ENCODE data around the gene WHRN.

DNA sequence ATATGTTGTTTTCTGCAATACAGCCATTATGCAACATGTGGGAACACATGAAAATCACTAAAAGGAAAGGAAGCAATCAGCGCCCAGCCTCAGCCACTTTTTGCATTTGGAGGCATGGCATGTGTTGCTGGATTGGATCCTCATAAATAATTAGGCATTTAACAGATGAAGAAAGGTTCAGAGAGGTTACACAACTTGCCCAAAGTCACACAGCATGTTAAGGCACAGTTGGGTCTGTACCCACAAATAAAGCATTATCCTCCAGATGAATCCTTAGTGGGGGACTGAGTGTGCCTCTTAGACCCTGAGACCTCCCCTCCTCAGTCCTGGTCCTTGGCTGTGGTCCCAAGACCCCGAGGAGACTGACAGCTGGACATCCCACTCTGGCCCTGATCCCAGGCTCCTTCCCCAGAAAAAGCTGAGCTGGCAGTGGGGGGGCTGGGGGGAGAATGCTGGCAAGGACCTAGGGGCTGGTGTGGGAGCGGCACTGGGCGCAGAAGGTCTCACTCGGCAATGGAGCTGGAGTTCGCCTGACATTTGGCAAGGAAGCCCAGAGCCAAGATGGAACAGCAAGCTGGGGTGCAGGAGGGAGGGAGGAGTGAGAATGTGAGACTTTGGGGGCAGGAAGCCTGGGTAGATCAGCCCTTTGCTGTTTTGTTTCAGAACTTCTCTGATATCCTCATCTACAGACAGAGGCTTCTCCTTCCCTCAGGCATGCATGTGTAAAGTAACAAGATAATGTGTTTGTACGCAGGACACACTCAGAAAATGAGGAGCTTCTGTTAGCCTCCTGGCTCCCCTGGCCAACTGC lies 110.5 kb downstream of the WHRN start:
- TF ChIP-seq, protein P1, sequence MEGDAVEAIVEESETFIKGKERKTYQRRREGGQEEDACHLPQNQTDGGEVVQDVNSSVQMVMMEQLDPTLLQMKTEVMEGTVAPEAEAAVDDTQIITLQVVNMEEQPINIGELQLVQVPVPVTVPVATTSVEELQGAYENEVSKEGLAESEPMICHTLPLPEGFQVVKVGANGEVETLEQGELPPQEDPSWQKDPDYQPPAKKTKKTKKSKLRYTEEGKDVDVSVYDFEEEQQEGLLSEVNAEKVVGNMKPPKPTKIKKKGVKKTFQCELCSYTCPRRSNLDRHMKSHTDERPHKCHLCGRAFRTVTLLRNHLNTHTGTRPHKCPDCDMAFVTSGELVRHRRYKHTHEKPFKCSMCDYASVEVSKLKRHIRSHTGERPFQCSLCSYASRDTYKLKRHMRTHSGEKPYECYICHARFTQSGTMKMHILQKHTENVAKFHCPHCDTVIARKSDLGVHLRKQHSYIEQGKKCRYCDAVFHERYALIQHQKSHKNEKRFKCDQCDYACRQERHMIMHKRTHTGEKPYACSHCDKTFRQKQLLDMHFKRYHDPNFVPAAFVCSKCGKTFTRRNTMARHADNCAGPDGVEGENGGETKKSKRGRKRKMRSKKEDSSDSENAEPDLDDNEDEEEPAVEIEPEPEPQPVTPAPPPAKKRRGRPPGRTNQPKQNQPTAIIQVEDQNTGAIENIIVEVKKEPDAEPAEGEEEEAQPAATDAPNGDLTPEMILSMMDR (conservative IDR thresholded peaks at IDR 0.05; ENCODE audit: low read length): no peak
- no peak for TF ChIP-seq EZH2phosphoT487 (IDR thresholded peaks at IDR 0.05; ENCODE audit: borderline replicate concordance, low read depth, low read length)

All from OCI-LY7 (cell line).